HG03108 (cell line): ENCODE results near the gene RNF112.

Experiments used
- ATAC-seq: cut with Tn5 transposase; IDR thresholded peaks from one replicate; pipeline ENCODE4 v1.9.1; 2021; ENCODE audit warnings: moderate library complexity; ENCODE audit not compliant: unreplicated experiment

RNF112 gene

GRCh38 chr17:19410875-19411620 is at the start of gene RNF112:
Gene RNF112, plus strand, starts transcription at chr17:19411232. Its CDS starts 177 bp downstream, at chr17:19411409.
- ATAC-seq: no peak

GRCh38 chr17:19361326-19361725 is 49.7 kb upstream of the RNF112 start:
- no peak for ATAC-seq

- ATAC-seq: no peak
These were observed 49.1 kb upstream of the RNF112 start for GRCh38 chr17:19361944-19362276.

- peak; percentile 66 for ATAC-seq
These were observed 48.5 kb upstream of the RNF112 start, which contains the start of gene B9D1 for GRCh38 chr17:19362277-19363113. Gene B9D1, minus strand, starts transcription at chr17:19362723. Its CDS starts 154 bp downstream, at chr17:19362569.

- no peak for ATAC-seq
These were observed 48.0 kb upstream of the RNF112 start for GRCh38 chr17:19363114-19363438.

GRCh38 chr17:19363460-19364035 is 47.5 kb upstream of the RNF112 start:
- ATAC-seq: no peak

- no peak for ATAC-seq
These were observed 46.1 kb upstream of the RNF112 start for GRCh38 chr17:19364699-19365498.

GRCh38 chr17:19365499-19365817 is 45.6 kb upstream of the RNF112 start:
- ATAC-seq: no peak

- no peak for ATAC-seq
These were observed 45.0 kb upstream of the RNF112 start for GRCh38 chr17:19365833-19366636.

GRCh38 chr17:19366637-19366972 is 44.4 kb upstream of the RNF112 start:
- no peak for ATAC-seq

GRCh38 chr17:19368229-19368628 is 42.8 kb upstream of the RNF112 start:
- no peak for ATAC-seq

- ATAC-seq: no peak
These were observed 41.8 kb upstream of the RNF112 start for GRCh38 chr17:19369107-19369778.

GRCh38 chr17:19369846-19370492 is 41.1 kb upstream of the RNF112 start:
- no peak for ATAC-seq

GRCh38 chr17:19370493-19370960 is 40.5 kb upstream of the RNF112 start:
- ATAC-seq: peak; percentile 73

GRCh38 chr17:19371259-19372010 is 39.6 kb upstream of the RNF112 start:
- no peak for ATAC-seq

- ATAC-seq: no peak
These were observed 39.0 kb upstream of the RNF112 start for GRCh38 chr17:19372011-19372370.

GRCh38 chr17:19372439-19372838 is 38.6 kb upstream of the RNF112 start:
- ATAC-seq: no peak

GRCh38 chr17:19372866-19373504 is 38.0 kb upstream of the RNF112 start:
- no peak for ATAC-seq
